Stimulated activated CD4-positive, alpha-beta T cell treated with anti-CD3 and anti-CD28 coated beads, Interleukin-1b, Interleukin-23, amount 100 ng/mL, for 4 hours (primary cell): ENCODE data around the gene ITGAV.
"Not testable (repeated sequence)": the region's sequence is repeated elsewhere in the genome, so short reads cannot be mapped to it uniquely, and the experiment has no call there.

Experiments
- DNase-seq, 2 donors: peaks; one replicate each; pipeline ENCODE4 v3.0.0-alpha.2; 2020; ENCODE audit warnings: low read depth in 2 of 2

Gene ITGAV

DNA sequence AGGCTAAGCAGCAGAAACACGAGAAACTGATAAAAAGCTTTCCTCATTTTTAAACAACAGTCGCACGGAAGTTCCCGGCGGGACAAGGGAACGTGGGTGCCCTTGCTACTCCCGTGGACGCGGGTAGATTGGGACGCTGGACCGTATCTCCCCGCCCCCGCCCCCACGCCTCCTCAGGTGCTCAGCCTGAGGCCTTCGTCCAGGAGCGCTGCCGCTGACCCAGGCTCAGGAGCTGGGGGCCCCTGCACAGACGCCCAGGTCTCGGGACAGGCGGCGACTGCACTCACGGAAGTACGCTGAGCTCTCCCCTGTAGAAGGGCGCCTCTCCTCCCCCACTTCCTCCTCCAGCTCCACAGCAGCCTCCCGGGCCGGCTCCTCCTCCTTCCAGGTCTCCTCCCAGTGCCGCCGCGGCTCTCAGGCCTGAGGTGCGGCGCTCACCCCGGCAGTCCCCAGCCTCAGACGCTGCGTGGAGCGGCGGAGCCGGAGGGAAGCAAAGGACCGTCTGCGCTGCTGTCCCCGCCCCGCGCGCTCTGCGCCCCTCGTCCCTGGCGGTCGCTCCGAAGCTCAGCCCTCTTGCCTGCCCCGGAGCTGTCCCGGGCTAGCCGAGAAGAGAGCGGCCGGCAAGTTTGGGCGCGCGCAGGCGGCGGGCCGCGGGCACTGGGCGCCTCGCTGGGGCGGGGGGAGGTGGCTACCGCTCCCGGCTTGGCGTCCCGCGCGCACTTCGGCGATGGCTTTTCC, at the start of gene ITGAV:
ITGAV (plus strand) TSS at position 445 of the 738 bp plus-strand sequence; CDS start at position 728, 283 bp downstream.
- peak; percentile 63 to 74 for DNase-seq

DNA sequence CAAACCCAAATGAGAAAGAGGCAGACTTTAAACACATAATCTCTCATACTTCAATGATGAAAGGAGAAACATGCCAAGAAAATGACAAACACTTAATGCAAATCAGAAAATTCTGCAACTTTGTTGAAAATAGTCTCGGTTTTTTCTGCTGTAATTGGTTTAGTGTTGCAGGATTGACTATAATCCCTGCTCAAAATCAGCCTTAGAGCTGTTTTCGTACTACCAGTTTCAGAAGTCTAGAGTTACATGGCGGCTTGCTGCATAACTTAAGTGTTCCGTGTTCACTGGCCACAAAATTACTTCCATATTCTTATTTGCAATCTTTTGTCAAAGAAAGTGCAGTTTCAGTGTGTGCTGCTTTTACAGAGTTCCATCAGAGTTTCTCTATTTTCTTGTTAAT, 48.9 kb upstream of the ITGAV start:
- no peak for DNase-seq

DNA sequence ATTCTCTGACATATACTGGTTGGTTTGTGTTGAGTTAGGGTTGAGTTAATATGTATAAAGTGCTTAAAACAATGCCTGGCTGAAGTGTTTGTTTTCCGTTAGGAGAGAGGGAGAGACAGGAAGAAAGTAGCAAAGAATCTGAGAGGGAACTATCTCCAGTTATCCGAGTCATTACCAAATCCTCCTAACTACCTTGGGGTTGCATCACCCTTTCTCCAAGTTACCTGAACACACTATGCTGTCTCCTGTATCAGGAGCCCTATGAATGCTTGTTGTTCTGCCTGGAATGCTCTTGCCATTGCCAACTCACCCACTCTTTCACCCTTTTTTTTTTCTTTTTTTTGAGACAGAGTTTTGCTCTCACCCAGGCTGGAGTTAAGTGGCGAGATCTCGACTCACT, 47.9 kb upstream of the ITGAV start:
- no peak for DNase-seq

DNA sequence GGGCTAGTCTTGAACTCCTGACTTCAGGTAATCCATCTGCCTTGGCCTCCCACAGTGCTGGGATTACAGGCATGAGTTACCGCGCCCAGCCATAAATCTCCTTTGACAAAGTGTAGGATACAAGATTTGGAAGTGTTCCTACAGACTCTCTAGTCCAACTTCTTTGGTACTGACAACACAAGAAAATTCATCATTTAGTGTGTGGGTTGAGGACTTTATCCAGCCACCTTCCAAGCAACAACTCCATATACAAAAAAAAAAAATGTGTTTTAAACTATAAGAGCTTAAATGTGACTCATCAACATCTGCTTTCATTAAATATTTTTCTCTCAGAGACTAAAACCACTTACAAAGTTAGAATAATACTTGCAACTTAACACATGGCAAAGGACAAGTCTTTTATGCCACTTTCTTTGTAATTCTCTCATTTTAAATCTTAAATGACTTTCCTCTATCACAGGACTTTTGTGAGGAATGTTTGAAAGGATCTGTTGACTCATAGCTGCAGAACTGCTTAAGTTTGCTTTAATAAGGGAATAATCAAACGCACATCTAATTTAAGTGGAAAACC, 46.2 kb upstream of the ITGAV start:
- no peak for DNase-seq

DNA sequence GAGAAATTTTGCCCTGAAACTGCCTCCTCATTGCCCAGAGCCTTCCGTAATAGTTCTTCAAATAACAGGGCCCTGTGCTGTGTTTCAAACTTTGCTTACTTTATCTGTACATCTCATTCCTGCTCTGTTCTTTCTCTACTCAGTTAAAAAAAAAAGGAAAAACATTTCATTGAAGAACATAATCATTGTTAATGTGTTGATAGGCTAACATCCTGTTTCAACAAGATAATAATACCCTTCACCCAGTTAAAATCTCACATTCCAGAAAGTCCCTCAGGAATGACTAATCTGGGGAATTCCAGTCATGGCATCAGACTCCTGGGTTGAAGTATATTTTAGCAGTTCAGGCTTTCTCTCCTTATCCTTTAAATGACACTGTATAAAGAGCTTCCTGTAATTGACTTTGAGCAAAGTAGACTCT, 45.6 kb upstream of the ITGAV start:
- no peak for DNase-seq

DNA sequence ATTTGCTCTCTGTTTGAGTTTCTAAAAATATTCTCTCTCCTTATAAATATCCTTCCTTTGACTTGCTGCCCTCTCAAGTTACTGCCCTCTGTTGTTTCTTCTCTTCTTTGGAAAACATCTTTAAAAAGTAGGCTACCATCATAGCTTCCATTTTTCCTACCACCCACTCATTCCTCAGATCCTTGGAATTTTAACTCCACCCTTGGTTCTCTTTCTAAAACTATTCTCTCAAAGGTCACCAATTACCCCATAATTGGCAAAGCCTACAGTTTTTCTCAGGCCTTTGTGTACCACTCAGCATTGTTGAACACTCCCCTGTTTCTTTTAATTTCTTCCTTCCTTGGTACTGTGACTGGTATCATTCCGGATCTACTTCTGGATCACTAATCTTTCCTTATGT, 43.0 kb upstream of the ITGAV start:
- no peak for DNase-seq

DNA sequence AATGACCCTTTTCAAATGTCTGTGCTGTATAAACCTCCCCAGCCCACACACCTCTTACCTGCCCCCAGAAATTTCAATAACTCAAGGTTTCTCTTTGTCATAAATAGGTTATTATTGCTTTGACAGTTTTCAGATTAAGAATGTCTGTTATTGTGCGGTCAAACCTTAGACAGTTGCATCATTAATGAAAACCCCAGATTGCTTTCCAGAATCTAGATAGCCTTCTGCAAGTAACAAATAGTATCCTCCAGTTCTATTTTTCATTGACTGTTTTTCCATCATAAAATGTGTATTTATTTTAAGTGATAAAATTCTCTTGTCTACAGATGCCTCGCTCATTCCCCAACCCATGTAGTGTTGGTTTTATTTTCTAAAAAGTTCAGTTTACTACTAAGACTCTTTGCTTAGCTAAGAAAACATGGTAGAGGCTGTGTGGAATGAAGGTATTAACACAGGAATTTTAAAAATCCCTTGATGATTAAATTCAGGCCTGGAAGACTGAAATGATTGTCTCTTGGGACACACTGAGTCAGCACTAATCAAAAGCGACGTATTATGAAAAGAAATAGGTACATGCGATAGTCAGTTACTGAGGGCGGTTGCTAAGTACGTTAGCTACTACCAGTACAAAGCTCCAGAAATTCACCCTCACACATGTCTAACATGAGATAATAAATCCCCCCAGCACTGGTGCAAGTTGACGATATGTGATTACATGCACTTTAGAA, 38.4 kb upstream of the ITGAV start:
- DNase-seq: no peak

DNA sequence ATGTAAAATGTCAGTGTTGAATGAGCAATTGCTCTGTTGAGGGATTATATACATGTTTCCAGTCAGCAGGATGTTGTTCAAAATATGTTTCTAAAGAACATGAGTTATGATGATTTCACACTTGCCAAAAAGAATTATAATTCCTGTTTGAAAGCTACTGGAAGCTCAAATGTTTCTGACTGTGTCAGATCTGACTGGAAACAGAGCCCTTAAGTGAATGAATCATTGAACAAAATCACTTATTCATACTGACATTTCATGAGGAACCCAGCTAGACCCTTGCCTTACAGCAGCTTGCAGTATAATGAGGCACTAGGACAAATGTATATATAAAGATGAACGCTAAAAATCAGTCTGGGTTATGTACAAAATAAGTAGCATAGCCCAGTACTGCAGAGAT, 35.4 kb upstream of the ITGAV start:
- no peak for DNase-seq

DNA sequence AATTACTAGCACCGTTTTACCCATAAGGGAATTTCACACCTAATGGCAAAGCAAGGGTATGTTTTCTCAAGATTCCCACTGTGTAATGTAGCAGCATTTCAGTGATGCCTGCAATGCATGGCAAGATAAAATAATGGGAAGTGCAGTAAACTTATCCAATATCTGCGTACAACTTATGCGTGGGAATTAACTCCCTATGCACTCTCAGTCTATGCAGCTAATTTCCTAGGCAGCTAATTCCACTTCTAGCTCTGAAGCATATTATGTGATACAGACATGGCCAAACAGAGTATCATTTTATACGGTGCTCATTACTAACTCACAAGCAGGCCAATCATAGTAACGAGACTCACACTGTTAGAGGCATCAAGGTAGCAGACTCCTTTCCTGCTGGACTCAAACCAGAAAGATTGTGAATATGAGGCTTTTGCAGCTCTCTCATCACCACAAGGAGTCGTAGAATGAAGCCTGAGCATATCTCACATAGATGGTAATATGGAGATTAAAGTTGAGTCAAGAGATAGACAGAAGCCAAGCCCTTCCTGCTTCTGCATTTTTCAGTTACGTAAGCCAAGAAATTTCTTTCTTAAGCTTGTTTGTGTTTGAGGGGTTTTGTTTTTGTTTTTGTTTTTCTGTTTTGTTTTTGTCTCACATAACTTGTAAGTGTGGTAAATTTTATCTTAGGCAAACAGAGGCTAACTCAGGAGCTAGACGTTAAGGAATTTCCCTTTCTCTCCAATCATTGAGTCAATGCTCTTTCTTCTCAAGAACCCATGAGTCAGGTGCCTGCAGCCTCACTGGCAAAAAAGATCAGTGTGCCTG, 34.8 kb upstream of the ITGAV start:
- DNase-seq: no peak

DNA sequence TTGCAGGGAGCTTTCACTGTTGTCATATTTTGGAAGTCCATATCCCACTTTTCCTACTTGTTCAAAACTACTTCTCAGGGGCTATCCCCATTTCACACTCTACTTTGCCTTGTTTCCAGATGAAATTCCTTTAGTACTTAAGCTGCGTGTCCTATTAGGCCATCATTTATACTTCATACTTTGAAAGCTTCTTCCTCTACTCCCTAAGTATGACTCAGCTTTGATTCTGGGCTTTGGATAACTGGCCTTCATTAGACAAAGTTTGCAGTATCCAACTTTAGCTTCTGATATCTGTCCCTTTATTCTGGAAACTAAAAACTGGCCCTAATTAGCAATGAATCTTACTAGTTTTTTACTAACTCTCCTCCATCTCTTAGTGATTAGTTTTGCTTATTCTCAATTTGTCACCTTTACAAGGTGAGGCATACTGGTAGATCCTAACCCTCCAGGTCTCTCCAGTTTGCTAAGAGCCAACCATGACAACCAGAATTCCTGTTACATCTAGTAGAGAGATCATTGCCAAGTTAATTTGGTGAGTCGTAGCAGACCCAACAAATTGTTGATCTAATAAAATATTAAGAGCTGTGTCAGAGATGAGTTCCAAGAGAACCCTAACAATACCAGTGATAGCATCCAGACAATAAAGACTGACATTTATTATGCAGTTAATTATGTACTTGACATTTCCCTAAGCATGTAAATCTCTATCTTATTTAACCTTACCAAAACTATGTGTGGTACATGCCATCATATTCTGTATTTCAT, 31.2 kb upstream of the ITGAV start:
- no peak for DNase-seq

DNA sequence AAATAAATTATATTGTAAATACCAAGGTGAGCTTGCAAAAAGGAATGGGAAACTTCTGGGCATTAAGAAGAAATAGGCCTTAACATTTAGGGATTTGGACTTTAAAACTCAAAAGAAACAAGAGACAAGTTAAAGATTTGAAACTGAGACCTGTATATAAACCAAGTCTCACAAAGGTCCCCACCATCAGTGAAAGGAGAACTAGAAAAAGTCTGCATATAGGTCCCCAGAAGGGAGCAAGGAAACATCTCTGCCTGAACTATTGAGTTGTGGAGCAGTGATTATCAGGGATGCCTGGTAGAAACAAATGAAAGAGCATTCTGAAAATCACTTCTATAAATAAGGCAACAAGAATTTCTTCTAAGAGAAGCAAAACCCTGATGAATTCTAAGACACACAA, 30.5 kb upstream of the ITGAV start:
- DNase-seq: no peak

DNA sequence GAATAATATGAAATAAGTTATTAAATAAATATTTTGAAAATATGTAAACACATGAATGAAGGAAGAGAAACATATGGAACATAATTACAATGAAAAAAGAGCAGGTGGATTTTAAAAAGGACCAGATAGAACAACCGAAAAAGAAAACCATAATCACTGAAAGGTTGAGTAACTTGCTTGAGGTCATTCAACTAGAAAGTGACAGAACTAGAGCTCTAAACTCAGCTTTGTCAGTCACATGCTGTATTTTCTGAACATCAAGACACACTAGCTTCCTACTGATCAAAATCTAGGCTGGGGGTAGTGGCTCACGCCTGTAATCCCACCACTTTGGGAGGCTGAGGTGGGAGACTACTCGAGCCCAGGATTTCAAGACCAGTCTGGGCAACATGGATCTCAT, 30.0 kb upstream of the ITGAV start:
- no peak for DNase-seq

DNA sequence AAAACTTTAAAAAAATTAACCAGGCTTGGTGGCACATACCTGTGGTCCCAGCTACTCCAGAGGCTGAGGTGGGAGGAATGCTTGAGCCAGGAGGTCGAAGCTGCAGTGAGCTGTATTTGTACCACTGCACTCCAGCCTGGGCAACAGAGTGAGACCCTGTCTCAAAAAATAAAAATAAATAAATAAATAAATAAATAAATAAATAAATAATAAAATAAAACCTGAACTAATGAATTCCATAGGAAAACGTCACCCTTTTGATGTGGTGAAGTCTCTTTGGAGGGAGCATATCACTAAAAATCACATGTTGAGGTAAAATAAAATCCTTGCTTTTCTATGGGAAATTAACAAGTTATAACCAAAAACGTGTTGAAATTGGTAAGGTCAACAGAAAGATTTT, 29.6 kb upstream of the ITGAV start:
- DNase-seq: no peak

DNA sequence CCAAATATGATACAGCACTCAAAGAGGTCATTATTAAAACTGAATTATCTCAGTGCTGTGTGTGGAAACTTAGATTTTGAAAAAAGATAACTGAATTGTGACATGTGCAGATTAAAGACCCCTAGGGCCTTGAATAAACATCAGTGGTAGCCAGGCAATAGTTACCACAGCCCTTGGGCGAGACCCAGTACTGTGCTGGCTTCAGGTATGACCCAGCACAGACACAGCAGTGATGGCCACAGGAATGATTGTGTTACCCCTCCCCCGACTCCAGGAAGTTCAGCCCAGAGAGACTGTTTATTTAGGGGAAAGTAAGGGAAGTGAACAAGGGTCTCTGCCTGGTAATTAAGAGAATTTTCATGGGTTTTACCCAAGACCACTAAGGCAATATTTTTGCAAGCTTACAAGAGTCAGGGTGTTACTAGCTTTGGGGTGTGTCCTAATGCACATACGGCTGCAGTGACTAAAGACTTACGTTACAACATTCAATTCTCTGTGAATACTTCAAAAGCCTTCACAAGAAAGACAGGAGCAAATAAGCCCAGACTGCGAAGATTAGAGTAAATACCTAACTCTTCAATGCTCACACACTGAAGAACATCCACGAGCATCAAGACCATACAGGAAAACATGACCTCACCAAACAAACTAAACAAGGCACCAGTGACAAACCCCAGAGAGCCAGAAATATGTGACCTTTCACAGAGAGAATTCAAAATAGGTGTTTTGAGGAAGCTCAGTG, 28.2 kb upstream of the ITGAV start:
- no peak for DNase-seq

DNA sequence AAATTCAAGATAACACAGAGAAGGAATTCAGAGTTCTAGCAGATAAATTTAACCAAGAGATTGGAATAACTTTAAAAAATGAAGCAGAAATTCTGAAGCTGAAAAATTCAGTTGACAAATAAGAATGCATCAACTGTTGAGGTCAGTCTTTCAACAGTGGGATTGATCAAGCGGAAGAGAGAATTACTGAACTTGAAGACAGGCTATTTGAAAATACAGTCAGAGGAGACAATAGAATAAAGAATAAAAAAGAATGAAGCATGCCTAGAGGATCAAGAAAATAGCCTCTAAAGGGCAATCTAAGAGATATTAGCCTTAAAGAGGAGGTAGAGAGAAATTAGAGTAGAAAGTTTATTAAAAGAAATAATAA, 27.7 kb upstream of the ITGAV start:
- no peak for DNase-seq

DNA sequence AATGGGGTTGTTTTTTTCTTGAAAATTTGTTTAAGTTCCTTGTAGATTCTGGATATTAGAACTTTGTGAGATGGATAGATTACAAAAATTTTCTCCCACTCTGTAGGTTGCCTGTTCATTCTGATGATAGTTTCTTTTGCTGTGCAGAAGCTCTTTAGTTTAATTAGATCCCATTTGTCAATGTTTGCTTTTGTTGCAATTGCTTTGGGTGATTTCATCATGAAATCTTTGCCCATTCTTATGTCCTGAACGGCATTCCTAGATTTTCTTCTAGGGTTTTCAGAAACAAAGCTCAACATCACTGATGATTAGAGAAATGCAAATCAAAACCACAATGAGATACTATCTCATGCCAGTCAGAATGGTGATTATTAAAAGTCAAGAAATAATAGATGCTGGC, 21.3 kb upstream of the ITGAV start:
- not testable (repeated sequence) for DNase-seq

DNA sequence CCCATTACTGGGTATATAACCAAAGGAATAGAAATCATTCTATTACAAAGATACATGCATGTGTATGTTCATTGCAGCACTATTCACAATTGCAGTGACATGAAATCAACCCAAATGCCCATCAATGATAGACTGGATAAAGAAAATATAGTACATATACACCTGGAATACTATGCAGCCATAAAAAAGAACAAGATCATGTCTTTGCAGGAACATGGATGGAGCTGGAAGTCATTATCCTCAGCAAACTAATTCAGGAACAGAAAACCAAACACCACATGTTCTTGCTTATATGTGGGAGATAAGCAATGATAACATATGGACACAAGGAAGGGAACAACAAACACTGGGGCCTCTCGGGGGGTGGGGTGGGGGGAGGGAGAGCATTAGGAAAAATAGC, 20.7 kb upstream of the ITGAV start:
- not testable (repeated sequence) for DNase-seq

DNA sequence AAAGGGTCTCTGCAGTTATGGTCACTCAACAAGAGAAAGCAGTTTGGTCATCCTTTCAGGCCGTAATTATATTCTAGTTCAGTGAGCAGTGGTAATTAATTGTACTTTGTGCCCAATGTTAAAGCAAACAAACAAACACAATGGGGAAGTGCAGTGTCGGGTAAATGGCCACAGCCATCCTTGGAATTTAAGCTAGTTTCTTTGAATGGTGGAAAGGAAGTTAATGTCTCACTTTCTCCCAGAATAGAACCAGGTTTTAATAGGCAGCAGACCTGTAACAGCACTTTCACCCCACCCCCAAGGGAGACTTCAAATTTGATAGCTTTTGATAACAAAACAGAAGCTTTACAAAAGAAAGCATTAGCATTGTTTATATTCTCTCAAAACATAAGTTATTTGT, 20.0 kb upstream of the ITGAV start:
- no peak for DNase-seq

DNA sequence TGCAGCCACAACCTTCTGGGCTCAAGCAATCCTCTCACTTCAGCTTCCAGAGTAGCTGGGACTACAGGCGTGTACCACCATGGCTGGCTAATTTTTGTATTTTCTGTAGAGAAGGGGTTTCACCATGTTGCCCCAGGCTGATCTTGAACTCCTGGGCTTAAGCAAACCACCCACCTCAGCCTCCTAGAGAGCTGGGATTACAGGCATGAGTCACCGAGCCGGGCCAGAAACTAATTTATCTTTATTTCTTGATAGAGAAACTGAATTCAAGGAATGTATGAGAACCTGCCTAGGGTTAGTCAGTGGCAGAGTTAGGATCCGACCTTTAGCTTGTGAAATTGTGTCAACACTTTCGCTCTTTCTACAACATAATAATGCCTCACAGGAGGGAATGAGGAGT, 19.3 kb upstream of the ITGAV start:
- no peak for DNase-seq

DNA sequence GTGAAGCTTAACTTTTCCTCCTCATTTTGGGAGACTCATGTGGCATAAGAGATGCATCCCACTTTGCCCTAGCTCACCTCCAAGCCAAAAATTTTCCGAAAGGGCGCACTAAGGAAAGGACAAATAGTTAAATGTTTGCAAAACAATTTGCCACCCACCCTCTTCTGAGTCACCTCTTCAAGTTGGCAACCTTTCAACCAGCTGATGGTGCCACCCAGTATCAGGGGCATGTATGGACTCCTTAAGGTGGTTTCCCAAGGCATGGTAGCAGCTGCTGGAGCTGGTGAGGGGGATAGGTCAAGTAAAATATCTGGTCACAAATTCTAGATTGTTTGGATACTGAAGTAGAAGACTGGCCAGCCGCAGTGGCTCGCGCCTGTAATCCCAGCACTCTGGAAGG, 17.2 kb upstream of the ITGAV start:
- no peak for DNase-seq

DNA sequence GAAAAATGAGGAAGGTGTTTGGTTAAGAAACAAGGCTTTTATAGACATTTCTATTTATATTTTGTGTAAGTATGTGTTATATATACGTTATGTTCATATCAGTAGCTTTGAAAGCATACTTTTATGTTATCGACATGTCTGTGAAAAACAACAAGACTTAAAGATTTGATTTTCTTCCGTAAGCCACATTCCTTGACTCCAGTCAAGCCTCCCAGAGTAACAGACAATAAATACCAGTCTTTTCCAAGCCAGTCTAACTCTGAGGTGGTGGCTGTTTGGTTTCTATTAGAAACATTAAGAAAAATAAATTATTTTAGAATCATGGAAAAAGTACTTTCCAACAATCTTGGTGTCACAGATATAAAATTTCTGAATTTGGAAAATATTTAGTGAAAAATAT, 16.3 kb upstream of the ITGAV start:
- DNase-seq: no peak
